A673 (cell line): ENCODE results near the gene UBE3C. TPM values are rescaled to one million over a fixed set of nuclear protein-coding genes. Genes with fewer than 3 reads are reported as not detected.

ENCODE experiments used
- BruUV-seq: library from RNA; stranded (reverse); fragments of 400-500 nt; replicated peaks from 2 replicates; lab custom pipeline; 2021; lab: Mats Ljungman, UMichigan
- CTCF ChIA-PET: fragments of 300-600 bp; sonication (Branson Sonifier 250); formaldehyde crosslinking; loops from one replicate; lab custom pipeline; 2022; ENCODE audit warnings: antibody characterized with exemption; lab: Charles Lee
- POLR2A ChIA-PET: fragments of 300-600 bp; sonication (Branson Sonifier 250); formaldehyde crosslinking; loops from one replicate; lab custom pipeline; 2022; ENCODE audit warnings: antibody characterized with exemption; ENCODE audit not compliant: low non-redundant PET; lab: Charles Lee
- DNase-seq: peaks from one replicate; pipeline ENCODE4 v3.0.0-alpha.2; 2015; ENCODE audit warnings: low spot score
- H3K27ac ChIP-seq: fragments of 200-600 bp; sonication (generic); 2 replicates; pipeline ENCODE4 v1.5.1; 2016; ENCODE audit warnings: mixed run types, low read depth, mild to moderate bottlenecking, mixed read lengths, antibody characterized with exemption, low read length; ENCODE audit not compliant: poor library complexity, severe bottlenecking
- H3K27me3 ChIP-seq: fragments of 200-600 bp; sonication (generic); replicated peaks from 2 replicates; pipeline ENCODE4 v1.6.1; 2017; ENCODE audit warnings: mixed run types, low read depth, mild to moderate bottlenecking, mixed read lengths, antibody characterized with exemption, low read length; ENCODE audit not compliant: insufficient read depth, poor library complexity
- H3K36me3 ChIP-seq: fragments of 200-600 bp; sonication (generic); 2 replicates; pipeline ENCODE4 v1.6.1; 2016; ENCODE audit warnings: mixed run types, mild to moderate bottlenecking, mixed read lengths, antibody characterized with exemption, low read length; ENCODE audit not compliant: insufficient read depth, poor library complexity, severe bottlenecking
- H3K4me1 ChIP-seq: fragments of 200-600 bp; sonication (generic); 2 replicates; pipeline ENCODE4 v1.6.1; 2017; ENCODE audit warnings: mixed run types, mild to moderate bottlenecking, mixed read lengths, antibody characterized with exemption, low read length; ENCODE audit not compliant: insufficient read depth, poor library complexity, severe bottlenecking
- H3K4me3 ChIP-seq: fragments of 200-600 bp; sonication (generic); 2 replicates; pipeline ENCODE4 v1.5.1; 2016; ENCODE audit warnings: low read depth, mixed run types, mild to moderate bottlenecking, mixed read lengths, low read length; ENCODE audit not compliant: poor library complexity, severe bottlenecking
- H3K9me3 ChIP-seq: fragments of 200-600 bp; sonication (generic); 2 replicates; pipeline ENCODE4 v1.6.1; 2016; ENCODE audit warnings: mixed run types, low read depth, mild to moderate bottlenecking, mixed read lengths, antibody characterized with exemption, low read length; ENCODE audit not compliant: poor library complexity, severe bottlenecking
- CTCF ChIP-seq: fragments of 300-800, 200-600 bp; sonication (generic); conservative IDR thresholded peaks from 2 replicates; pipeline ENCODE4 v1.5.1; 2017; ENCODE audit warnings: low read depth, mild to moderate bottlenecking, antibody characterized with exemption, low read length, moderate library complexity, mixed read lengths
- EZH2 ChIP-seq: fragments of 200-600 bp; sonication (generic); IDR thresholded peaks from 2 replicates; pipeline ENCODE4 v1.6.1; 2017; ENCODE audit warnings: borderline replicate concordance, low read depth, mild to moderate bottlenecking, mixed read lengths, antibody characterized with exemption, low read length; ENCODE audit not compliant: poor library complexity, severe bottlenecking
- intact Hi-C: fragments of 100-400 bp; cut with micrococcal nuclease; formaldehyde crosslinking; loops from one replicate; pipeline ENCODE4 v1.10.0; 2022; ENCODE audit not compliant: unreplicated experiment
- total RNA-seq: library from RNA; stranded (reverse); gene quantifications from 2 replicates; pipeline ENCODE4 v1.2.3, GENCODE V29; 2021

UBE3C gene
- total RNA-seq, 1 experiment from 2014 or later = 77.9 TPM

- TF ChIP-seq EZH2 = no peak
- no peak for TF ChIP-seq CTCF
- ChIA-PET POLR2A (no interaction called here), CTCF (no interaction called here)
- H3K27ac ChIP-seq = no peak overlapping the region
- no peak overlapping the region for H3K4me3 ChIP-seq
- H3K4me1 ChIP-seq = peaks cover 10% of the 10 kb centered on the region
- H3K9me3 ChIP-seq = no peaks in the 10 kb centered on the region
- no peaks in the 10 kb centered on the region for H3K27me3 ChIP-seq
- peaks cover 4% of the 10 kb centered on the region for H3K36me3 ChIP-seq
- no peak for DNase-seq
- BruUV-seq = no TSS peak
- intact Hi-C loops = no loop called here
Measured at GRCh38 chr7:157241631-157242030, 102.9 kb downstream of the UBE3C start.

- intact Hi-C loops = no loop called here
- no peak for TF ChIP-seq EZH2
- no peak for TF ChIP-seq CTCF
- H3K27me3 ChIP-seq = no peaks in the 10 kb centered on the region
Measured at GRCh38 chr7:157244516-157245294, 106.0 kb downstream of the UBE3C start.

GRCh38 chr7:157246052-157246451 is 107.3 kb downstream of the UBE3C start:
- BruUV-seq = no TSS peak
- POLR2A ChIA-PET = no interaction called here
- no peak overlapping the region for H3K4me3 ChIP-seq
- H3K4me1 ChIP-seq = peaks cover 10% of the 10 kb centered on the region
- no peak overlapping the region for H3K27ac ChIP-seq
- H3K36me3 ChIP-seq = peaks cover 19% of the 10 kb centered on the region
- no peaks in the 10 kb centered on the region for H3K27me3 ChIP-seq
- intact Hi-C loops = no loop called here
- TF ChIP-seq EZH2 (no peak), CTCF (no peak)
- CTCF ChIA-PET = no interaction called here
- H3K9me3 ChIP-seq = no peaks in the 10 kb centered on the region
- no peak for DNase-seq

More at GRCh38 chr7:157244516-157245294, 106.0 kb downstream of the UBE3C start:
- Histone ChIP-seq H3K4me3 (no peak overlapping the region), H3K36me3 (peaks cover 14% of the 10 kb centered on the region), H3K4me1 (peaks cover 10% of the 10 kb centered on the region), H3K9me3 (no peaks in the 10 kb centered on the region), H3K27ac (no peak overlapping the region)
- ChIA-PET POLR2A (no interaction called here), CTCF (interaction anchor here (0.5 kb wide), 1 partner anchor 1465 kb away, joined by 3 read pairs; no protein-coding TSS in a partner anchor)
- no peak for DNase-seq
- no TSS peak for BruUV-seq
